ENCODE data around the gene CHAC1. TPM values are rescaled to one million over a fixed set of nuclear protein-coding genes. Genes with fewer than 3 reads are reported as not detected.

CHAC1 gene
- total and polyA plus RNA-seq, 2 of the 13 experiments (the other 11 are each of a cell fraction or from before 2014, with no cell fraction given) = 0.44 TPM; not detected in 1

GRCh38 chr15:40978141-40978540, 24.9 kb downstream of the CHAC1 start:
- Histone ChIP-seq H3K4me3 (replicated peaks in 1 of 3; ENCODE audit: insufficient read depth in 1 of 3, low read depth in 2 of 3, low read length in 3 of 3) (no peak overlapping the region), H3K4me1 (ENCODE audit: insufficient read depth, low read length) (no peaks in the 10 kb centered on the region), H3K9ac (ENCODE audit: insufficient read depth, low read depth, low read length) (no peak overlapping the region), H3K36me3 (replicated peaks in 1 of 2; ENCODE audit: control insufficient read depth in 1 of 2, insufficient read depth in 2 of 2, low read length in 2 of 2) (peaks cover 20 to 67% of the 10 kb centered on the region in 2 experiments), H3K9me3 (ENCODE audit: low read length) (no peaks in the 10 kb centered on the region), H2AFZ (ENCODE audit: low read length) (no peak overlapping the region), H3K4me2 (ENCODE audit: low read depth, low read length) (no peak overlapping the region), H3K79me2 (ENCODE audit: insufficient read depth, low read length) (no peaks in the 10 kb centered on the region), H3K27me3 (ENCODE audit: control insufficient read depth in 1 of 2, insufficient read depth in 2 of 2, low read length in 2 of 2) (no peaks in the 10 kb centered on the region), H3K27ac (ENCODE audit: extremely low read length, insufficient read depth, low read length) (no peak overlapping the region), H4K20me1 (ENCODE audit: insufficient read depth, low read length) (no peaks in the 10 kb centered on the region)
- in situ Hi-C loops (cut with HindIII; ENCODE audit: extremely low pct_ligation_motif_present, low pct_unique_long_range_greater_than_20kb) (no loop called here), intact Hi-C loops (cut with micrococcal nuclease; ENCODE audit: unreplicated experiment) (no loop called here)
- ATAC-seq (no peak), DNase-seq (ENCODE audit: low spot score) (no peak), FAIRE-seq (no peak)
- POLR2A ChIA-PET = no interaction called here
- CTCF ChIA-PET (ENCODE audit: low intra/inter-chr PET ratio, low total read pairs) = no interaction called here
- TF ChIP-seq USF2 (IDR thresholded peaks at IDR 0.05; ENCODE audit: low read depth, low read length) (no peak), USF2 (CRISPR knock-in tag; IDR thresholded peaks at IDR 0.05; ENCODE audit: borderline replicate concordance) (no peak), RFXANK (CRISPR knock-in tag; IDR thresholded peaks at IDR 0.05) (no peak), ZNF777 (CRISPR knock-in tag; IDR thresholded peaks at IDR 0.05) (no peak), REL (CRISPR knock-in tag; conservative IDR thresholded peaks at IDR 0.05) (no peak), RXRB (CRISPR knock-in tag; IDR thresholded peaks at IDR 0.05; ENCODE audit: borderline replicate concordance) (no peak)
- 60% methylated on average over 1 of the region's 2 CpGs for WGBS (ENCODE audit: low lambda C conversion rate)
- BruUV-seq (replicated peaks) = no TSS peak

GRCh38 chr15:40978562-40978961, 25.3 kb downstream of the CHAC1 start:
- CTCF ChIA-PET (ENCODE audit: low intra/inter-chr PET ratio, low total read pairs) = no interaction called here
- no peak for TF ChIP-seq ZBTB4 (CRISPR knock-in tag; IDR thresholded peaks at IDR 0.05; ENCODE audit: borderline replicate concordance)
- TF ChIP-seq PLRG1 (conservative IDR thresholded peaks at IDR 0.05) = no peak
- no peak for TF ChIP-seq ZNF710 (CRISPR knock-in tag; IDR thresholded peaks at IDR 0.05; ENCODE audit: borderline replicate concordance)
- TF ChIP-seq ZKSCAN8 (CRISPR knock-in tag; IDR thresholded peaks at IDR 0.05; ENCODE audit: borderline replicate concordance) = no peak
- no peak for TF ChIP-seq SMAD3 (CRISPR knock-in tag; IDR thresholded peaks at IDR 0.05)
- no peak for TF ChIP-seq GTF3A (CRISPR knock-in tag; conservative IDR thresholded peaks at IDR 0.05)
- TF ChIP-seq TCF7L2 (IDR thresholded peaks at IDR 0.05; ENCODE audit: low read depth, low read length) = no peak

More at GRCh38 chr15:40978562-40978961, 25.3 kb downstream of the CHAC1 start:
- Histone ChIP-seq H3K79me2 (ENCODE audit: insufficient read depth, low read length) (no peaks in the 10 kb centered on the region), H3K4me2 (ENCODE audit: low read depth, low read length) (no peak overlapping the region), H2AFZ (ENCODE audit: low read length) (no peak overlapping the region), H3K4me3 (replicated peaks in 1 of 3; ENCODE audit: insufficient read depth in 1 of 3, low read depth in 2 of 3, low read length in 3 of 3) (no peak overlapping the region), H3K27ac (ENCODE audit: extremely low read length, insufficient read depth, low read length) (no peak overlapping the region), H3K27me3 (ENCODE audit: control insufficient read depth in 1 of 2, insufficient read depth in 2 of 2, low read length in 2 of 2) (no peaks in the 10 kb centered on the region), H4K20me1 (ENCODE audit: insufficient read depth, low read length) (no peaks in the 10 kb centered on the region), H3K36me3 (replicated peaks in 1 of 2; ENCODE audit: control insufficient read depth in 1 of 2, insufficient read depth in 2 of 2, low read length in 2 of 2) (peaks cover 21 to 71% of the 10 kb centered on the region in 2 experiments), H3K9me3 (ENCODE audit: low read length) (no peaks in the 10 kb centered on the region), H3K4me1 (ENCODE audit: insufficient read depth, low read length) (no peaks in the 10 kb centered on the region), H3K9ac (ENCODE audit: insufficient read depth, low read depth, low read length) (no peak overlapping the region)
- no peak for FAIRE-seq
- POLR2A ChIA-PET = no interaction called here
- WGBS (ENCODE audit: low lambda C conversion rate) = 100% methylated on average over 4 of the region's 4 CpGs
- in situ Hi-C loops (cut with HindIII; ENCODE audit: extremely low pct_ligation_motif_present, low pct_unique_long_range_greater_than_20kb) = no loop called here
- intact Hi-C loops (cut with micrococcal nuclease; ENCODE audit: unreplicated experiment) = no loop called here
- BruUV-seq (replicated peaks) = no TSS peak
- ATAC-seq = no peak
- DNase-seq (ENCODE audit: low spot score) = no peak
